Measurements from ENCODE around the gene TFCP2L1. TPM values are rescaled to one million over a fixed set of nuclear protein-coding genes. Genes with fewer than 3 reads are reported as not detected.

The TFCP2L1 gene
- total and polyA plus RNA-seq, 2 of the 4 experiments (the other 2 are of a cell fraction), result not detected

DNA sequence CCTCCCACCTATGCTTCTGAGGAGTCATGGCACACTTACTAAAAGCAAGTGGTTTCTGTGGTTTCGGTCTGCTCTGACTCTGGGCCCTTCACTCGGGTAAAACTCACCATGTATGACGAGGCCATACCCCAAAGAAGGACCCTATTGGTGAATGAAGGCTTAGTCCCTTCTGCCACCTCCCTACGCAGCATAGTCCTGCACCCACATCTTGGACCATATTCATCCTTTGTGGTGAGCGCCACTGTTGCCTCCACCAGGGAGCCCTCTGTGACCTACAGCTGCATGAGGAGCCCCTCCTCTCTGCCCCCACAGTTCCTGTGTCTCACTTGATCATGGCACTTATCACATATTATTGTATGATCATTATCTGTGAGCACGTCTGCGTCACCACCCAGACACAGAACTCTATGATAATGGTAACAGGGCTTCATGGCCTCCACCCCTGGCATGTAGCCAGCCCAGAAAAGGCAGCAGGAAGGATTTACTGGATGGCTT, 113.3 kb downstream of the TFCP2L1 start:
- H3K4me3 ChIP-seq (ENCODE audit: insufficient read depth, low read depth, low read length), result no peak overlapping the region
- H3K23ac ChIP-seq (ENCODE audit: low read depth, low read length), result no peak overlapping the region
- no TSS peak for BruUV-seq (replicated peaks)
- H4K5ac ChIP-seq (ENCODE audit: low read depth, low read length), result no peak overlapping the region
- no peak overlapping the region for H2BK5ac ChIP-seq (ENCODE audit: low read depth, low read length, poor library complexity, severe bottlenecking)
- no peak overlapping the region for H2BK120ac ChIP-seq (ENCODE audit: low read depth, low read length)
- no peak overlapping the region for H2AK9ac ChIP-seq (replicated peaks; ENCODE audit: low read depth, low read length, poor library complexity)
- intact Hi-C loops (cut with micrococcal nuclease) (no loop called here), dilution Hi-C loops (cut with HindIII; ENCODE audit: low sequenced_read_pairs, unreplicated experiment) (no loop called here), in situ Hi-C loops (cut with MboI; ENCODE audit: low sequenced_read_pairs) (no loop called here)
- WGBS, 2 experiments (ENCODE audit: extremely low coverage in 2 of 2, insufficient read length in 1 of 2), result 100% methylated on average over 1 of the region's 7 CpGs; no CpG with 5 or more reads in 1 of the 2 experiments
- no peaks in the 10 kb centered on the region for H3K36me3 ChIP-seq (ENCODE audit: control insufficient read depth, insufficient read depth, low read length)
- H3K4ac ChIP-seq (ENCODE audit: low read depth, low read length), result no peak overlapping the region
- TF ChIP-seq CEBPB (IDR thresholded peaks at IDR 0.05; ENCODE audit: low read depth, low read length), result no peak
- TF ChIP-seq, protein P1, sequence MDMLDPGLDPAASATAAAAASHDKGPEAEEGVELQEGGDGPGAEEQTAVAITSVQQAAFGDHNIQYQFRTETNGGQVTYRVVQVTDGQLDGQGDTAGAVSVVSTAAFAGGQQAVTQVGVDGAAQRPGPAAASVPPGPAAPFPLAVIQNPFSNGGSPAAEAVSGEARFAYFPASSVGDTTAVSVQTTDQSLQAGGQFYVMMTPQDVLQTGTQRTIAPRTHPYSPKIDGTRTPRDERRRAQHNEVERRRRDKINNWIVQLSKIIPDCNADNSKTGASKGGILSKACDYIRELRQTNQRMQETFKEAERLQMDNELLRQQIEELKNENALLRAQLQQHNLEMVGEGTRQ (IDR thresholded peaks at IDR 0.05; ENCODE audit: low read depth, low read length), result no peak
- no peak for TF ChIP-seq CHD1 (IDR thresholded peaks at IDR 0.05; ENCODE audit: low read depth, low read length)
- TF ChIP-seq, protein P2, sequence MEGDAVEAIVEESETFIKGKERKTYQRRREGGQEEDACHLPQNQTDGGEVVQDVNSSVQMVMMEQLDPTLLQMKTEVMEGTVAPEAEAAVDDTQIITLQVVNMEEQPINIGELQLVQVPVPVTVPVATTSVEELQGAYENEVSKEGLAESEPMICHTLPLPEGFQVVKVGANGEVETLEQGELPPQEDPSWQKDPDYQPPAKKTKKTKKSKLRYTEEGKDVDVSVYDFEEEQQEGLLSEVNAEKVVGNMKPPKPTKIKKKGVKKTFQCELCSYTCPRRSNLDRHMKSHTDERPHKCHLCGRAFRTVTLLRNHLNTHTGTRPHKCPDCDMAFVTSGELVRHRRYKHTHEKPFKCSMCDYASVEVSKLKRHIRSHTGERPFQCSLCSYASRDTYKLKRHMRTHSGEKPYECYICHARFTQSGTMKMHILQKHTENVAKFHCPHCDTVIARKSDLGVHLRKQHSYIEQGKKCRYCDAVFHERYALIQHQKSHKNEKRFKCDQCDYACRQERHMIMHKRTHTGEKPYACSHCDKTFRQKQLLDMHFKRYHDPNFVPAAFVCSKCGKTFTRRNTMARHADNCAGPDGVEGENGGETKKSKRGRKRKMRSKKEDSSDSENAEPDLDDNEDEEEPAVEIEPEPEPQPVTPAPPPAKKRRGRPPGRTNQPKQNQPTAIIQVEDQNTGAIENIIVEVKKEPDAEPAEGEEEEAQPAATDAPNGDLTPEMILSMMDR (conservative IDR thresholded peaks at IDR 0.05; ENCODE audit: low read depth, low read length), result no peak
- TF ChIP-seq MAFK (IDR thresholded peaks at IDR 0.05; ENCODE audit: low read depth, low read length), result no peak
- no peak for TF ChIP-seq MAZ (IDR thresholded peaks at IDR 0.05; ENCODE audit: borderline replicate concordance, low read depth, low read length)
- TF ChIP-seq FOS (IDR thresholded peaks at IDR 0.05; ENCODE audit: low read depth, low read length), result no peak
- no peak overlapping the region for H3K4me2 ChIP-seq (ENCODE audit: low read depth, low read length)
- POLR2A ChIA-PET (ENCODE audit: unreplicated experiment), result no interaction called here
- no peak overlapping the region for H3K18ac ChIP-seq (ENCODE audit: low read depth, low read length)
- H3K9ac ChIP-seq (ENCODE audit: low read depth, low read length), result no peak overlapping the region
- peaks cover 23% of the 10 kb centered on the region for H3K27me3 ChIP-seq (ENCODE audit: control insufficient read depth, insufficient read depth, low read length)
- H3K9me1 ChIP-seq (ENCODE audit: insufficient read depth, low read length), result no peaks in the 10 kb centered on the region
- no peak overlapping the region for H4K91ac ChIP-seq (ENCODE audit: insufficient read depth, low read depth, low read length)
- CTCF ChIA-PET, result no interaction called here
- no peak overlapping the region for H3K56ac ChIP-seq (ENCODE audit: extremely low read depth, insufficient read depth, low read length)
- H3K9me3 ChIP-seq (ENCODE audit: control insufficient read depth, insufficient read depth, low read length), result no peaks in the 10 kb centered on the region
- H3K27ac ChIP-seq (ENCODE audit: insufficient read depth, low read length), result no peak overlapping the region
- H4K20me1 ChIP-seq (ENCODE audit: insufficient read depth, low read length), result no peaks in the 10 kb centered on the region
- no peaks in the 10 kb centered on the region for H3K4me1 ChIP-seq (ENCODE audit: control insufficient read depth, insufficient read depth, low read length)
- no peak for ATAC-seq (ENCODE audit: low read depth)
- no peak overlapping the region for H2BK20ac ChIP-seq (ENCODE audit: low read depth, low read length)
- no peaks in the 10 kb centered on the region for H3K79me1 ChIP-seq (ENCODE audit: low read depth in 1 of 2, low read length in 2 of 2)
- H4K8ac ChIP-seq (ENCODE audit: low read depth in 2 of 2, low read length in 2 of 2), result no peak overlapping the region
- no peak overlapping the region for H2BK15ac ChIP-seq (ENCODE audit: low read depth, low read length)
- DNase-seq, result no peak
- H2AK5ac ChIP-seq (ENCODE audit: low read depth, low read length), result no peak overlapping the region
- H3K14ac ChIP-seq (replicated peaks; ENCODE audit: low read depth, low read length), result no peak overlapping the region
- H2AFZ ChIP-seq (replicated peaks; ENCODE audit: low read length, poor library complexity), result no peak overlapping the region
